GM18867 (cell line): ENCODE data around the gene TMEM35B.
"Not testable (repeated sequence)": the region's sequence is repeated elsewhere in the genome, so short reads cannot be mapped to it uniquely, and the experiment has no call there.

Source experiments
- ATAC-seq: cut with Tn5 transposase; IDR thresholded peaks from one replicate; pipeline ENCODE4 v1.9.1; 2021; ENCODE audit warnings: mild to moderate bottlenecking, moderate library complexity; ENCODE audit not compliant: unreplicated experiment

The TMEM35B gene

DNA sequence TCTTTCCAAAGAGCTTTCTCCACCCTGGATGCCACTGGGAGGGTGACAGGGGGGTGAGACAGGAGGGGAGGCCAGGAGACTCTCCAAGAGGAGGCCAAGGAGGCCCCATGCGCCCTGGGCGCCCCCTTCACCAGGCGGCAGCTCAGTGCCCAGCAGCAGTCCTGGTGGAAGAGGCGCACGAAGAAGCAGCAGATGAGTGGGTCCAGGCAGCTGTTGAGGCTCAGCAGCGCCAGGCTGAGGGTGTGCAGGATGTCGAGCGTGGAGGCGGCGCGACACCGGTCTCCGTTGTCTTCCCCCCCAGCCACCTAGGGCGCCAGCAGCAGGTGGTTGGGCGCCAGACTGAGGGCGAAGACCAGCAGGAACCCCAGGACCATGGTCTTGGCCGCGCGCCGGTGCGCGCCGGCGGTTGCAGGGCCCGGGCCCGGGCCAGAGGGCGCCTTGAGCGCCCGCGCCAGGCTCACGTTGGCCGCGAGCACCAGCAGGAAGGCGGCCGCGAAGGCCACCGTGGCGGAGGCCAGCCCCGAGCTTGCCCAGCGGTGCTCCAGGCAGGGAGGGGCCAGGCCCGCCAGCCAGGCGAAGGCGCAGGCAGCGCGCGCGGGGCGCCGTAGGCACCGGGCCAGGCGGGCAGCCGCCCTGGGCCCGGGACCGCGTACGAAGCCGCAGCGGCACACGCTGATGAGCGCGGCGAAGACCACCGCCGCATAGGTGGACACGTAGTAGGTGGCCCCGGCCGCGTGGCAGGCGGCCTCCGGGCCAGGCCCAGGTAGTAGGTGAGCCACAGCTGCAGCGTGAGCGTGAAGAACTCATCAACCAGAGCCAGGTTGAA, 8.6 kb downstream of the TMEM35B start:
- no peak for ATAC-seq

DNA sequence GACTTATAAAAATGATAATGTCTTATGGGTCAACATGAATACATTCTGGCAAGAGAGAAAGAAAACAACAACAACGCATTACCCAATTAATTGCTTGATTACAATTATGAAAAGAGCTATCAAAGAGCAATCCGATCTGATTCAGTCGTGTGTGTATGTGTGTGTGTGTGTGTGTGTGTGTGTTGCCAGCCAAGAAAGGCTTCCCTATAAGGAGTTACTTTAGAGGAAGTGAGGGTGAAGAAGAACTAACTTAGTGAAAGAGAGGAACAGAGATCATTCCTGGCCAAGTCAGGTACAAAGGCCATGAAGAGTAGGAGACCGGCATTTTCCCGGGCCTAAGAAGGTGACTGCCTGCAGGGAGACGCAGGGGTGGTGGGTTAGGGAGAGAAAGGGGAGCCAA, 9.4 kb downstream of the TMEM35B start:
- no peak for ATAC-seq

DNA sequence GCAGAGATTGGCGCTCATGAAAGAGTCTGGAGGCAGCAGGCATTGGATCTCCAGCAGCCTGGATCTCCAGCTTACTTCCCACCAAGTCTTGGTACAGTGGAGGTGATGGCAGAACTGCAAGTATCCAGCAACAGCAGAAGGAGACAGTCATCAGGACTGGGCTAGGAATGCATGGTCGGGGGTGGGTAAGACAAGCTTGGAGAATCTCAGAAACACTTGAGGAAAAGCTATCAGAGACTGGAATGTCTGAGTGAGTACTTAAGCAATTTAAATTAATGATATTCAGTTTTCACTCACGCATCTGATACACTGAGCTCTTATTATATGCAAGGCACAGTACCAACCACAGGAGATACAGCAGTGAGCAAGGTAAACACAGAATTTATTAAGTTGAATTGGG, 9.8 kb downstream of the TMEM35B start:
- ATAC-seq = no peak

DNA sequence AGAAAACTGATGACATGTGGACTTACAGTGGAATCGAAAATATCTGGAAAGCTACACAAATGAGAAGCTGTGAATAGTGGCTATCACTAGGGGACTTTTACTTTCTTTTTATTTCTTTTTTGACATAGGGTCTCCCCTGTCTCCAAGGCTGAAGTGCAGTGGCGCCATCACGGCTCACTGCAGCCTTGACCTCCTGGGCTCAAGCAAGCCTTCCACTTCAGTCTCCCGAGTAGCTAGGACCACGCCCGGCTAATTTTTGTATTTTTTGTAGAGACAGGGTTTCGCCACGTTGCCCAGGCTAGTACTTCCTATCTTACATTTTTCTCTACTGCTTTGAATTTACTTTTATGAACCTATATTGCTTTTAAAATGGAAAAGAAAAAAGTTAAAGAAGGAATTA, 10.5 kb downstream of the TMEM35B start:
- no peak for ATAC-seq

DNA sequence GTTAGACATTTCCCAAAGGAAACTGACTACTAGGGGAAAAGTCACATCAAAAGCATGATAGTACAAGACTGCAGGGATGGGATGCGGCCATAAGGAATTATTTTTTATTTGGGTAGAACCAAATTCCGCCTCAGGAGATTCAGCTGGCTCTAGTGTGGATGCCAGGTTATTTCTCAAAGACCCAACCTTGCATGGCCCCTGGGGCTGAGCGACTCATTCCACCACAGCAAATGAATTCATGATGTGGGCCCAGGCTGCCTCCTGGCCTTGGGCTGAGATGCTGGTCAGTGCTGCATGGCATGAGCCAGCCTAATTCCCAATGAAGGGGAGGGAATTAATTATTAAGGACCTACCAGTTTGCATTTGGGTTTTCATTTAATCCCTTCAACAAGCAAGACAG, 11.8 kb downstream of the TMEM35B start:
- ATAC-seq = no peak

DNA sequence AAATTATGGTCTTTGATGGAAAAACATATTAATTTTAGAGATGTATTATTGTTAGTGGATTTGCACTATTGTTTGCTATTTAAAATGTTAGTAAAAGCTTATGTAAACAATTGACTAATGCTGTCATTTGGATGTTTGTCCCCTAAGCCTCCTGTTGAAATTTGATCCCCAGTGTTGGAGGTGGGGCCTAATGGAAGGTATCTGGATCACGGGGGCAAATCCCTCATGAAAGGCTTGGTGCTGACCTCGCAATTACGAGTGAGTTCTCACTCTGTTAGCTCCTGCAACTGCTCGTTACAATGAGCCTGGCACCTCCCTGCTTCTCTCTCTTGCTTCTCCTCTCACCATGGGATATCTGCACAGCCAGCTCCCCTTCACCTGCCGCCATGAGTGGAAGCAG, 14.3 kb downstream of the TMEM35B start:
- no peak for ATAC-seq

DNA sequence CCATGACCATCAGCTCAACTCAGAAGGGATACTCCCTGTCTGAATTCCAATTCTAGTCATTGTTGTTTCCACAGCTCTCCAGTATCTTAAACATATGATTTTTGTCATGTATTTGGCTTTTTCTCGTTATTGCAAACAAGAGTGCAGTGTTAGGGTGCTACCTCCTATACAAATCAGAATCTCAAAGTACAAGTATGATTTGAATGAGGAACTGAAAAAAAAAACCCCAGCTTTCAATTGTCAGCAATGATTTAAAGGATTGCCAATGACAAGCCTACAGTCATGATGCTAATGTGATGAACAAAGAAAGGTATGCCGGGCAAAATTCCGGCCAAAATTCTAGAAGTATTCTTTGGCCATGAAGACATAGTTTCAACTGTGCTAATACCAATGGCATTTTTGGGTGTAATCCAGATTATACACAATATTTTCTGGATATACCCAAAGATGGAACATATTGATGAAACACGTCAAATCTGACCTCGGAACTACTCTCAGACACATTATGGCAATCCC, 14.9 kb downstream of the TMEM35B start:
- no peak for ATAC-seq

DNA sequence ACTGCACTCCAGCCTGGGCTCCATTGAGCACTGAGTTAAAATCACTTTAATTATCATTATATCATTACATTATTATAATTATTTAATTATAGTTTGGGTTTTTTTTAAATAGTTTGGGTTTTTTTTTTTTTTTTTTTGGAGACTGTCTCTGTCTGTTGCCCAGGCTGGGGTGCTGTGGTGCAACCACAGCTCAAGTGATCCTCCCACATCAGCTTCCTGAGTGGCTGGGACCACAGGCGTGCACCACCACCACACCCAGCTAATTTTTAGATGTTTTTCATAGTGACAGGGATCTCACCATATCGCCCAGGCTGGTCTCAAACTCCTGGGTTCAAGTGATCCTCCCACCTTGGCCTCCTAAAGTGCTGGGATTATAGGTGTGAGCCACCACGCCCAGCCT, 16.9 kb downstream of the TMEM35B start:
- not testable (repeated sequence) for ATAC-seq

DNA sequence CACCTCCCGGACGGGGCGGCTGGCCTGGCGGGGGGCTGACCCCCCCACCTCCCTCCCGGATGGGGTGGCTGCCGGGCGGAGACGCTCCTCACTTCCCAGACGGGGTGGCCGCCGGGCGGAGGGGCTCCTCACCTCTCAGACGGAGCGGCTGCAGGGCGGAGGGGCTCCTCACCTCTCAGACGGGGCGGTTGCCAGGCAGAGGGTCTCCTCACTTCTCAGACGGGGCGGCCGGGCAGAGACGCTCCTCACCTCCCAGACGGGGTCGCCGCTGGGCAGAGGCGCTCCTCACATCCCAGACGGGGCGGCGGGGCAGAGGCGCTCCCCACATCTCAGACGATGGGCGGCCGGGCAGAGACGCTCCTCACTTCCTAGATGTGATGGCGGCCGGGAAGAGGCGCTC, 17.5 kb downstream of the TMEM35B start:
- not testable (repeated sequence) for ATAC-seq

DNA sequence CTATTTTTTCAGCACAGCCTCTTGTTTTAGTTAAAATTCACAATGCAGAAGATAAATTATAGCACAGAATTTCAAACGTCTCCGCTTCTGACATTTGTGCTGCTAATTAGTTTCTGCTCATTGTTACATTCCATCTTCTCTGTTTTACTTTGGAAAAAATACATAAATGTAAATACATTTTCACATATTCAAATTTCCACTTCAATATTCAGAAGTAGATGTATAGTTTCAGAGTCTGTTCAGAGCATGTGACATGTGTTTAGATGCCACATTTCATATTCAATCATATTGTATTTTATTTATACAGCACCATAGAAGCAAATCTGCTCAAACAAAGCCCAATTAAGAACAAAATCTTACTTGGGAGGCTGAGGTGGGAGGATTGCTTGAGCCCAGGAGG, 19.6 kb downstream of the TMEM35B start:
- no peak for ATAC-seq

DNA sequence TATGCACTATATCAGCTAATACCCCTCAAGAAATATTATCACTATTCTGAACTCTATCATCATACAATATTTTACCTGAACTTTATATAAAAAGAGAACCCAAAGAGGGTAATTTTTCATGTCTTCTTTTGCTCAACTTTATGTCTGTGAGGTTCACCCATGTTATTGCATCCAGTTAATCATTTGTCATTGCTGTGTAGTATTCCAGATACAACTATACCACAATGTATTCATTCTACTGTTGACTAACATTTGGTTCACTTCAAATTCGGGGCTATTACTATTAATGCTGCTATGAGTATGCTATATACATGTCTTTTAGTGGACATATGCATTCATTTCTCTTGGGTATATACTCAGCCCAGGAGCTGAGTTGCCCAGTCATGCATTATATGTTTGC, 34.7 kb downstream of the TMEM35B start:
- no peak for ATAC-seq

DNA sequence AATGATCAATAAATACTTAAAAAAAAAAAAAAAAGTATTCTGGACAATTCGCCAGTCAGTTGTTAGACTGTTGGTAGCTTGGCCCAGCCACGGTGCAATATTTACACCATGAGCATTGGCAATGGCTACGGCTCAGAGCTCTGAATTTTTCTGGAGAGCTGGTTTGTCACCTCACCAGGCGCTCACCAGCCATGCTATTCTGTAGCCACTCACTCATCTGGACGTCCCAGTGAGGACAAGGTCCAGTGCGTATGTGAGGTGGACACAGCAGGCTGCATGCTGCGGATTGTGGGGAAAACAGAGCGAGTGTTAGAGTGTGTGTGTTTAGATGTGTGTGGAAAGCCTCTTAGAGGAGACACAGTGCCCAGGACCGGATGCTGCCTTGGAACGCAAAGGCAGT, 36.4 kb downstream of the TMEM35B start:
- ATAC-seq = not testable (repeated sequence)

DNA sequence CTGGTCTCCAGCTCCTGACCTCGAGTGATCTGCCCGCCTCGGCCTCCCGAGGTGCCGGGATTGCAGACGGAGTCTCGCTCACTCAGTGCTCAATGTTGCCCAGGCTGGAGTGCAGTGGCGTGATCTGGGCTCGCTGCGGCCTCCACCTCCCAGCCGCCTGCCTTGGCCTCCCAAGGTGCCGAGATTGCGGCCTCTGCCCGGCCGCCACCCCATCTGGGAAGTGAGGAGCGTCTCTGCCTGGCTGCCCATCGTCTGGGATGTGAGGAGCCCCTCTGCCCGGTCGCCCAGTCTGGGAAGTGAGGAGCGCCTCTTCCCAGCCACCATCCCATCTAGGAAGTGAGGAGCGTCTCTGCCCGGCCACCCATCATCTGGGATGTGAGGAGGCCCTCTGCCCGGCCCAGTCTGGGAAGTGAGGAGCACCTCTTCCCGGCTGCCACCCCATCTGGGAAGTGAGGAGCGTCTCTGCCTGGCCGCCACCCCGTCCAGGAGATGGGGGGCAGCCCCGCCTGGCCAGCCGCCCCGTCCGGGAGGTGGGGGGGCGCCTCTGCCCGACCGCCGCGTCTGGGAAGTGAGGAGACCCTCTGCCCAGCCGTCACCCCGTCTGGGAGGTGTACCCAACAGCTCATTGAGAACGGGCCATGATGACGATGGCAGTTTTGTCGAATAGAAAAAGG, 37.4 kb downstream of the TMEM35B start:
- ATAC-seq = not testable (repeated sequence)

DNA sequence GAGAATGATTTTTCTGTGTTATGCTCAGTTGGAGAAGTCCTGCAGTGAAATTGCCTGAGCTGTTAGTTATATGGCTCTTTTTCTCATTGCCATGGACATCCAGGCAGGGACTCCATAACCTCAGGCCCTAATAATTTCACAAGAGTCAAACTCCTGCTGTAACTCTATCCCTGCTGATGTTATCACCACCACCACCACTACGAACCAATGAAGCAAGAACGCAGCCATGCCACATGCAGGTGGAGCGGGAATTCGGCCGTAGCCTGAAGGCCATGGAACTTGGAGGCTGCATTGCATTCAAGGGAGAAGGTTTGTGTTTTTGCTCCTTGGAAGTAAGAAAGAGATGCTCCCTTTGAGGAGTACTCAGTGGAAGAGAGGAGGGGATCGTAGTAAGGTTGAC, 38.9 kb downstream of the TMEM35B start:
- no peak for ATAC-seq

DNA sequence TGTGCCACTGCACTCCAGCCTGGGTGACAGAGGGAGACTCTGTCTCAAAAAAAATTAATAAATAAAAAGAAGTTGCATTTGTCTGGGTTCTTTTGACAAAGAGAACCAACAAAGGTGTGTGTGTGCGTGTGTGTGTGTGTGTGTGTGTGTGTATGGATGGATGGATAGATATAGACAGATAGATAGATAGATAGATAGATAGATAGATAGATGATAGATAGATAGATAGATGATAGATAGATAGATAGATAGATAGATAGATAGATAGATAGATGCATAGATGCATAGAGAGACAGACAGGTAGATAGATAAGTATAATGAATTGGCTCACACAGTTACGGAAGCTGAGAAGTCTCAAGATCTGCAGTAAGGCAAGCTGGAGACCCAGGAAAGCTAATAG, 43.3 kb downstream of the TMEM35B start:
- not testable (repeated sequence) for ATAC-seq
